Sciatic nerve (tissue), 2 donors: ENCODE measurements around the gene CACNA1C. TPM values are rescaled to one million over a fixed set of nuclear protein-coding genes. Genes with fewer than 3 reads are reported as not detected.

Experiments
- ATAC-seq: fragments of 200-7000 bp; cut with Tn5 transposase; one replicate; pipeline ENCODE4 v1.9.1; 2020; ENCODE audit warnings: mild to moderate bottlenecking, moderate library complexity
- DNase-seq: peaks from one replicate; pipeline ENCODE4 v3.0.0-alpha.2; 2020; ENCODE audit warnings: low spot score
- intact Hi-C: fragments of 100-400 bp; cut with DNase I; formaldehyde crosslinking; loops from one replicate; pipeline ENCODE4 v1.14.2; 2022
- total RNA-seq: library from RNA; stranded (reverse); fragmentation: NEBNext Ultra II Directional; extraction: Animal tissue kit (Norgen Biotek cat#: 25700); gene quantifications from one replicate; pipeline ENCODE4 v1.2.1, GENCODE V29; 2021
- donor health status: DM: no; HTN: no; CAD: no.
- donor health status: DM: no; HTN: no; CAD: no.

Gene CACNA1C
- total RNA-seq, 1 donor from 2014 or later = 9.0 TPM

DNA sequence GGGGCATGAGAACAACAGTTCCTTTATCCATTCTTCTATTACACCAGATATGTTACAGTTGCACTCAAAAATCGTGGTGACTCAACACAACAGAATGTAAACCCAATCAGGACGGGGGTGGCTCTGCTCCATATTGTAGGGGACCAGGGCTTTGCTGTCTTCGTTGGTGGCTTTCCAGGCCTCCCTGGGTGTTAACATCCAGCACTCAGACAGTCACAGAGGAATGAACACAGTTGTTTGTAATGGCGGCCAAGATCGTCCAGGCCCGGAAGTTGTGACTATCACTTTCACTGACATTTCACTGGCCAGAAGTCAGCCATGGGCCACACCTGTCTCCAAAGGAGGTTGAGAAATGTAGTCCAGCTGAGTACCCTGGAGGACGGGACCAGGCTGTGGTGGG lies 204.1 kb downstream of the CACNA1C start:
- intact Hi-C loops = no loop called here
- no peak for DNase-seq
- ATAC-seq = no peak

DNA sequence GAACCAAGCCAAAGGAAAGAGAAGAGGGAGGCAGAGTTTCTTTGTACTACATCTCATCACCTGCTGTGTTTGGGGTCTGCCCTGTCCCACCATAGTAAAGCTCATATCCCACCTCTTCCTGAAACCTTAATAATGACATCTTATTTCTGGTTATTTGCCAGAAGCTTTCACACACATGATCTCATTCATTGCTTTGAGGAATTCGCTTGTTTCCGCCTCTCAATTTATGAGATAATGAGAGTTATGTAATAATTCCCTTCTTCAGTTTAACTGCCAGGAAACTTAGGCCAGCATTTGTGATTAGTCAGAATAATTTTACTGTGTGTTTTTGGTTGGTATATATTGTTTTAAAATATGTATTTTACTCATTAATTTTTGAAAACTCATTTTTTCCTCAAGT lies 205.2 kb downstream of the CACNA1C start:
- intact Hi-C loops = no loop called here
- ATAC-seq = no peak
- no peak for DNase-seq

DNA sequence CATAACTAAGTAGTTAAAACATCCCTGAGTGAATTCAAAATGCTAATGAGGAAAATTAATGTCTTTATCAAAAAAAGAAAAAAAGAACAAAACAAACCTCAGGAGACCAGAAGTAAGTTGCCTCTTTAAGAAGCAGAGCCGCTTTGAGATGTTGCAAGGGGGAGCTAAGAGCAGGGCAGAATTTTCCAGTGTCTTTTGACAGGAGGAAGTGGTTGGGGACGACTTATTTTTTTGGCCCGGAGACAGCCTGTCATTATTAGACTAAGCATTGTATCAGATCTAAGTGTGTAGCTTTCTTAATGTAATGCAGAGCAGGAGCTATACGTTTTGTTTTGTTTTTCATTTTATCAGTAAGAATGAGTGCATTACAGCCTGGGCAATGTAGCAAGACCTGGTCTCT lies 206.6 kb downstream of the CACNA1C start:
- no peak for DNase-seq
- intact Hi-C loops = no loop called here
- no peak for ATAC-seq

DNA sequence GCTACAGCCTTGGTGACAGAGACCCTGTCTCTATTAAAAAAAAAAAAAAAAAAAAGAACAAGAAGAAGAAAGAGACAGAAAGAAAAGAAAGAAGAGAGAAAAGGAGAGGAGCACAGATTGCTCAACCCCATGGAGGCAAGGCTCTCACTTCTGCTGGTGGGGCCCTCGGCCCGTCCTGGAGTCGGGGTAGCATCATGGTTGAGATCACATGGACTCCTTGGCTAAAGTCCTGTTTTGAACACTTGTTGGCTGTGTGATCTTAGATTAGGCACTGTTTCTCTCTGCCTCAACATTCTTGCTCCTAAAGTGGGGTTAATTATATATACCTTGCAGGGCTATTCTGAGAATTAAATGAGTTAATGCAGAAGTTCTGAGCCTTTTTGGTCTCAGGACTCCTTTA lies 207.7 kb downstream of the CACNA1C start:
- ATAC-seq (no peak), DNase-seq (no peak)
- intact Hi-C loops = no loop called here

DNA sequence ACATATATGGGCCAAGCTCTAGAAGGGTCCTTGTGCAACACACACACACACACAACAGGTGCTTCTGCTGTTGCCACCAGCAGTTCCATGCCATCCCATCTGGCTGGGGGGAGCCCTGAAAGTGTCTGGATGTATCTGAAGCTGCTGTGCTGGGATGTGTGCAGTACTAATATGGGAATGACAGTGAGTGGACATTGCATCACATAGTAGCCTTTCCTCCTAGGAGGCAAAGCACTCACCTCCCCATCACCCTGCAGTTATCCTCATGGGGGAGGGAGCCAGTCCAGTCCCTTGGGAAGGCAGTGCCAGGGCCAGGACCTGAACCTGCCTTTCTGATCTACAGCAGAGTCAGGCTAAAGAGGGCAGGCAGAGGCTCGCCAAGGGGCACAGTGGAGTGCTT lies 208.9 kb downstream of the CACNA1C start:
- ATAC-seq = no peak
- intact Hi-C loops = no loop called here
- DNase-seq = no peak

DNA sequence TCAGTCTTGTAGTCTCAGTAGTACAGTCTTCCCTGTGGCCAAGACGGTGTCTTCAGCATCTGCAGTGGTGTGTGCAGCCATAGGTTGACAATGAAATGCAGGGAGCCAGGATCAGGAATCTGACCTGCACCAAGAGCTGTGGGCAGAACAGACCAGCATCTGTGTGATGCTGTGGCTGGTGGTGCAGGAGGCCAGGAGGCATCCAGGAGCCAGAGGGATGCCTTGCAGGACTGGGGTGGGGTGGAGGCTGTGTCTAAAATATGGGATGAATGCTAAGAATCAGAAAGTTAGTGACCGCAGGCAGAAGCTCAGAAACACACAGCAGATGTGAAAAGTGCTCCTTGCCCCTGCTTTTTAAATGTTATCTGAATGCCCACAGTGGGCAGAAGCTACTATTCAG lies 209.7 kb downstream of the CACNA1C start:
- ATAC-seq (no peak), DNase-seq (no peak)
- intact Hi-C loops = no loop called here

DNA sequence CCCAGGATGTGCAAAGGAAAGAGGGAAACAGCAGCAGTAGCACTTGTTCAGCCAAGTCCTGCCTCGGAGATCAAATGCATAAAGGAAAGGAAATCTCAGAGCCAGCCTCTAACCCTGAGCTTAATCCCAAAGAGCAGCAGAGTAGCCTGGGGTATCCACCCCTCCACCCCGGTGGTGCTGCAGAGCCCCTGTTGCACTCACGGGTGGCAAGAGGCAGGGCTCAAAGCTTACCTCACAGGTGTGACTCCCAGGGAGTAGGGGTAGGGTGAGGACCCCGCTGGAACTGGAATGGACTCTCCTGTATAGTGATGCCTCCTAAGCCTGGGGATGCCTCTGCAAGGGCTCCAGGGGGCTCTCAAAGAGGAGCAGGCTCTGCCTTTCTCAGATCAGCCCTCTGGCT lies 211.1 kb downstream of the CACNA1C start:
- intact Hi-C loops = no loop called here
- ATAC-seq (peak; percentile 2), DNase-seq (no peak)

DNA sequence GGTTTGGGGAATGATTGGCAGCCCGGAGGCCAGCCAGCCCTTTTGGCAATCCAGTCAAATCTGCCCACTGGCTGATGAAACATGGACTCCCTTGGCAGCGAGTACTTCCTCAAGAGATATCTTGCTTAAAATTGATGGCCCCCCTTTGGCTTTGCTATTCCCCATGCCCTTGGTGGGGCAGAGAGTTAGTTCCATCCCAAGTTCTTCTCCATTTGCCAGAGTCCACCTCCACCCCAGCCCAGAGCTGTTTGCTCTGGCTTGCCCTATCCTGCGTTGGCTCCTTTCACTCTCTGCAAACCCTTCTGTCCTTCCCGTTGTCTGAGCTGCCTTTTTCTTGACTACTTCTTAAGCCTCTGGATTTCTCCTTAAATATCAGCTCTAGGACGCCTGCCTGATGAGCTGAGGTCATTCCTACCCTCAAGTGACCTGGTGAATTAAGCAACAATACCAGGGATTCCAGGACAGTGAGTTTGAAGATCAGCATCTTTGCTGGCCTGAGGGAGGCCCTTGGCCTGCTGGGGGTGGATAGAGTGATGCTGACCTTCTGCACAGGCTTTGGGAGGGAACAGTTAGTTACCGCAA lies 212.0 kb downstream of the CACNA1C start:
- no peak for DNase-seq
- peak; percentile 92 for ATAC-seq
- intact Hi-C loops = no loop called here

DNA sequence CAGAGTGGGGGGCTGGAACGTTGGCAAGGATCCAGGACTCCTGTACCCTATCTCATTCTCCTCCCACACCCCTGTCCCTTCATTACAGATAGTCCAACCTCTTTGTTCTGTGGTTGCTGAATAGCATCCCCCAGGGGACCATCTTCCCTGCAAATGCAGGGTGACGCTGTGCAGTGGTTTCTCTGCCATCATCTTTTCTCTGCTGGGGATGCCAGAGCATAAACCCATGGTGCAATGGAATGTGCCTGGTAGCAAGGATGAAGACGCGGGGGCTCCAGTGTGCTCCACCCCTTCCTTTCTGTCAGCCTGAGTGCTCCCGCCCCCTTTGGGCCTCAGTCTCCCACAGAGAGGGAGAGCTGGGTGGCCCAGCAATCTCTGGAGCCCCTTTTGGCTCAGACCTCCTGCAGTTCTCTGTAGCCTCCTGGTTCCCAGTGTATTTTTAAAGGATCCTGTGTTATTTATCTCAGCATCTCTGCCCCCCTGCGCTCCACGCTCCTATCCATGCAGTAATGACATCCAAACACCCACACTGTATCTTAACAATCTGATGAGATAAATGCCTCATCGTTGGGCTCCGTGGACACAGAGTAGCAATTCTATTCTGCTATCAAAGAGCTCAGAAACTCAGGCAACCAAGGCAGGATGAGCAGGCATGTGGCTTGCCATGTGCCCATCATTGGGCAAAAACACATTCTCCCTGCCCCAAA lies 212.8 kb downstream of the CACNA1C start:
- DNase-seq = no peak
- intact Hi-C loops = no loop called here
- ATAC-seq = no peak

DNA sequence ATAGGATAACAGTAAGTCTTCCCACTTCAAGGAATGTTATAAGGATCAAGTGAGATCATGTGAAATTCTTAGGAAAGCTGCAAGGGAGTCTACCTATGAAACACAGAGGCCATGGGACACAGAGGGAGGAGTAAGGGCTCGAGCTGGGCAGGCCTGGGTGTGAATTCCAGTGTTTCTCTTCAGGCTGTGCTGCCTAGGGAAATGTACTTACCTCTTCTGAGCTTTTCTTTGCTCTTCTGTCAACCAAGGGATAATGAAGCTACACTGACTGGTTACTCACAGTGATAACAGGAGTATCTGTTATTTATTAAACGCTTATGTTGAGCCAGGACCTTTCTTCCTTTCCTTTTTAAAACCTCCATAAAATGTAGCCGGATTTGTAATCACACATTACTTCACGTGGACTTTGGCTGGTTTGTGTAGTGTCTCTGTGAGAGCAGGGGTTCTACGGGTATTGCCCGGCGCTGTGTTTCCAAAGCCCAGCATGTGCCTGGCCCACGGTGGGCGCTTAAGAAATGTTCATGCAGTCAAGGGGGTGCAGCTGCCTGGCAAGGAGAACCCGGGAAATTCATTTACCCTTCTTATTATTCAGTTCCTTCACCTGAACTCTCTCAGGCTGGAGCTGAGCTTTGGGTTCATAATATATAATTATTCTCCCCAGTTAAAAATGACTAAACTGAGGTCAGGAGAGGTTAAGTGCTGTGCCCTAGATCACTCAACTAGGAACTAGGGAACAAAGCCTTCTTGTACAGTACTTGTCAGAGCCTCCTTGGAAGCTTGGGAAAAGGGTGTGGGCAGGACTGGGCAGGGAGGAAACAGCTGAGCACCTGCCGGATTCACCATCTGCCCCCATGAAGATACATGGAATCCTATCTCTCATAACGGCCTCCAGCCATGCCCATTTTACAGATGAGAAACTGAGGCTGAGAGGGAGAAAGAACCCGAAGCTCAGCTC lies 214.2 kb downstream of the CACNA1C start:
- intact Hi-C loops = no loop called here
- no peak for DNase-seq
- ATAC-seq = no peak

DNA sequence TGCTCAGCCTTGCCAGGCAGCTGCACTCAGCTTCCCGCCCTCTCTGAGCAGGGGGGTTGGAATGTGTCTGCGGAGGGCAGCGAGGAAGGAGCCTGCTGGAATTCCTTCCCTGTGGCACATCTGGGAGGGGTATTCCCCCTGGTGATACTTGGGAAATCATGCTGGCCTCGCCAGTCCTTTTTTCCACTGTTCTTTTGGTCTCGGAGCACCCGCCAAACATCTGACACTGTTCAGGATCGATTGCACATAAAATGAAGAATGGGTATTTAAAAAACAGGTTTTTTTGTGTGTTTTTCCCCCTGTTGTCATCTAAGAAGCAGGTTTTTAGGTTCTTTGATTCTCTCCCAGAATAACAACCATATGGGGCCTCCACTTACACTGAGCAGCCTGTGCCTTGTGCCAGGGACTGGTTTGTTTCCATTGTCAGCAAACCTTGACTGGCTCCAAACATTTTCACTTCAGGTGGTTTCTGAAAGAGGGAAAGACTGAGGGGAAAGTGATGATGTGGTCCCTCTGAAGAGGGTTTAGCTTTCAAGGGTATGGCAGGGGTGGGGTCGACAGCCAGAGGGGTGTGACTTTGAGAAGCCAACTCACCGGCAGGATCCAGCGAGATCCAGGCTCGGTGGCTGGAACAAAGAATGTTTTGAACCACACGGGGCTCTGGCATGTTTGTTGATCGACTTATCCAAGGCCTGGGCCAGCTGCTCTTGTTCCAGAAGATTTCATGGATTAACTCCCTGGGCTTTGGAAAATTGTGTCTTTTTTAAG lies 215.1 kb downstream of the CACNA1C start:
- DNase-seq (no peak), ATAC-seq (peak; percentile 65)
- intact Hi-C loops = no loop called here

DNA sequence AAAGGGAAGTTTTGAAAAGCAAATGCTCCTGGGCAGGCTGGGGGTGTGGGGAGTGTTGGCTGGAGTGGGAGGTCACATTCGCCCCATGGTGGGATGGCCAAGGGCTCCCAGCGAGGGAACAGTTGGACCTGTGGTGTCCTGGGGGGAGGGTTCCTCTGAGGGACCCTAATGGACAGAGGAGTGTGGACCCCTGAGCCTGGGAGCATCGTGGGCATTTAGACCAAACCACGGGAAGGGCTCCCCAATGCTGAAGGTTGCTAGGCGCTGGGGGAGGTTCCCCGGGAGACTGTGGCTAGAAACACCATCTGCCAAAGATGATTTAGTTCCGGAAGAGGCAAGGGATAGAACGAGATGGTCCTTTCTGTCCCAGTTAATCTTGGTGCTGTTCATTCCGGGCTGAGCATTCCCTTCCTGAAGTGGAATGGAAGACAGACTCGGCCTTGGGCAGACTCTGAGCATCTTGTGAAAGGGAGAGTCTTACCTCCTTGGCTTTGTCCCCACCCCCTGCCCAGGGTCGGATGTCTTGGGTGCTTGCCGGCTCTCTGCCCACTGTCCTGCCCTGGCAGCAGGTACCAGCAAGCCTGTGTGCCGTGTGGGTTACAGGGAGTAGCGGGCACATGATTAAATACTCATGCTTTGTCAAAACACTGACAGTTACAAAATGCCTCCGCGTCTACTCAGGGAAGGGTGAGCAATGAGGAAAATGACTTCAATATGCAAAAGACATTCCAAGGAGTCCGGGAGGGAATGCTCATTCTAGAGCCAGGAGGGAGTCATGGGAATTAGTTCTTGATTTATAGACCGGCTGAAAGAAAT lies 215.9 kb downstream of the CACNA1C start:
- no peak for DNase-seq
- ATAC-seq = no peak
- intact Hi-C loops = no loop called here

DNA sequence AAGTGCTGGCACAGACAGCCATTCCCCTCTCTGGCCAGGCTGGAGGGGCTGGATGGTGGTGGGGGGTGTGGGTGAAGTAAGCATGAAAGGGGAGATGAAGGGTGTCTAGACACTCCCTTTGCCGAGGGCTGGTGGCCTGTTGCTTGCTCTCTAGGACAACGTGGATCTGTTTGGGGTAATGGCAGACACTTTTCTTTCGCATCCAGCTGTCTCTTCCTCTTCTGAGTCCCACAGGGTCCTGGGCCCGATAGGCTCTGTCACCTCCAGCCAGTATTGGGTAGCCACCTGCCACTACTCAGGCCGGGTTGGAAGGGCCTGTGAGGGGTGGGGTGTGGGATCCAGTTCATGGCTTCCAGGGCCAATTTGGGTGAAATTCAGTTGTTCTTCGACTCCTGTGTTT lies 218.1 kb downstream of the CACNA1C start:
- intact Hi-C loops = no loop called here
- ATAC-seq (no peak), DNase-seq (no peak)

DNA sequence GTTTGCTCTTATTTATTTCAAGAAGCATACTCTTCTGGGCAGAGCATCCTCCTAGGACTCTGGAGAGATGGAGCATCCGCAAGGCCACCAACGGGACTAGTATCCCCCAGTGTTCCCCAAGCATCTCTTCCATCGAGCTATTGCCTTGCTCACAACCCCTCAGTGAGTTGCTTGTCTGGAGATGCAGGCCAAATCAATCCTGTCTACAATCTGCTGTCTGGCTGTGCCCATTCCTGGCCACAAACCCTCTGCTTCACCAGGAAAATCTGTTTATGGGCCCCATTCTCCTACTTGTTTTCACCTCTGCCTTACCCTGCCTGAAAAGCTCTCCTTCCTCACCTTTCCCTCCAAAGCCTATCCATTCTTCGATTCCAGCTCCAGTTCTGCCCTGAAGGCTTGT lies 219.2 kb downstream of the CACNA1C start:
- DNase-seq (no peak), ATAC-seq (no peak)
- intact Hi-C loops = no loop called here

DNA sequence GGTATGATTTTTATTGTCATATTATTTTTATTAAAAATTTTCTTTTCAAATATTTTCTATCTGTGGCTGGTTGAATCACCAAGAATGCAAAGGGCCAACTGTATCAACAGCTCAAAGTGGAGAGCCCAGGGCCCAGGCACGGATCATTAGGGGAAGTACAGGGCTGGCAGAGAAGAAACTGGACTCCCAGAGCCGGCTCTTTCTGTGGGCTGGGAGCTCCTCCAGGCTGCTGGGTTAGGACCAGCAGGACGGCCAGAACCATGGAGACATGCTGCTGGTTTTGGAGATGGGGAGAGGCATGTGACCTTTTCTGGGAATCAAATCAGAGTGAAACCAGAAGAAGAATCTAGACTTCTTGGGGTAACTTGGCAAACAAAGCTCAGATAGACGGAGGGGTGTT lies 220.5 kb downstream of the CACNA1C start:
- DNase-seq (peak; percentile 66), ATAC-seq (peak; percentile 88)
- intact Hi-C loops = no loop called here

DNA sequence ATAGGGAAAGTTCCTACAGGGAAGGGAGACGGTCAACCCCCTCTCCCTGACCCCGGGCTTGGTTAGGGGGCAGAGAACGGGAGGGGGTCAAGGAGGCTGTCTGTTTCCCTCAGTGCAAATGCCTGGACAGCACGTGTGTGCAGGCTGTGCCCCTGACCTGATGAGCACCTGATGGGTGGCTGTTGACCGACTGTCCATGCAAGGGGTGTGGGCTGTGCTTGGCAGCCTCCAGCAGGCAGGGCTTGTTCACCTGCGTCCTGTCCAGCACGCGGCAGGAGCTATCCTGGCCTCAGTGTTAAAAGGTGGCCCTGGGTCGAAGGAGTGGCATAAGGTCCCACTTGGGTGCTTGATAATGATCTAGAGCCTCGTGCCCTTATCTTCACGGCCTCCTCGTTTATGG lies 221.0 kb downstream of the CACNA1C start:
- no peak for ATAC-seq
- DNase-seq = no peak
- intact Hi-C loops = no loop called here

DNA sequence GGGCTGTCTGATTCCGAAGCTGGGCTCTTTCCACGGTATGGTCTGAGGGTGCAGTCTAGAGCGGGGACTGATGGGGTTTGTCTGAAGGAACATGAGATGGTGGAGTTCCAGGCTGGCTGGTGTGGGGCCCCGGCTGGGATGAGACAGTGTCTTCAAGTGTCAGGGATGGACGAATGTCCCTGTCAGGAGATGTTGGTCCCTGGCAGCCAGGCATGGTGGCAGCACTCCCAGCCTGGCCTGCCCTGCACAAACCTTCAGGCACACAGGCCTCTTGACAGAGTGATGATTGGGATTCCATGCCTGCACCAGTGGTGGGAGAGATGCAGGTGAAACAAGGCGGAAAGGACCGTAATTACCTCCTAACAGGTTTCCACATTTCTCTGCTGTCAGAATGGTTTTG lies 221.9 kb downstream of the CACNA1C start:
- ATAC-seq (no peak), DNase-seq (no peak)
- intact Hi-C loops = no loop called here

DNA sequence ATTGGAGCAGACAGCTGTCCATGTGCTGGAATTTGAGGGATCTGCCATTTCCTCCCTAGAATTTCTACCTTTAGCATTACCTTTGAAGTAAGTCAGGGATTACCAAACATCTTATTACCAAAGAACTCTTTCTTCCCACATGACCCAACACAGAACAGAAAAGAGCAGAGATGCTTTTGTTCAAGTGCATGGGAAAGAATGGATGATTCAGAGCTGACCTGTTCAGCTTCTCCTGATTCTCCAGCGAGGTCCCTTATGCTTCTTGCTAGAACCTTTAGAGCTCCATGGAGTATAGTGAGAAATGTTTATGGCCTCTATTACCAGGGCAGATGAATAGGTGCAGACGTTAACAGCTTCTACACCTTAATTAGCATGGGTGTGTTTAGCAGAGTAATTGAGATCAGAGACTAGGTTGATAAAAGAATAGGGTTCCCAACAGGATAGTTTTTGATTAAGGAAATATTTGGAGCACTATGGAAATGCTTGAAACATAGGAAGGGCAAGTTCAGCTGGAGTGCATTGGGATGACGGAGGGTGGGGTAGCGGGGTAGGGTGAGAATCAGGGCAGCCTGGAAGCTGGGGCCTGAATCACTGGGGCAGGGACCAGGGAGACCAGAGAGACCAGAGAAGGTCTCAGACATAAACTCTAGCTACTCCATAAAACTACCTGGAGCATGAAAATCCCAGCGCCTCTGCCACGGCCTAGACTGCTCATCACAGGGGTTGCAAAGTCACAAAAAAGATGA lies 223.7 kb downstream of the CACNA1C start:
- ATAC-seq = no peak
- intact Hi-C loops = no loop called here
- DNase-seq = no peak
